Neural progenitor cell (in vitro differentiated cells): Measurements from ENCODE around the gene RGS10.

Experiments used
- CTCF ChIP-seq: fragments of 200-600 bp; sonication (generic); IDR thresholded peaks from 2 replicates; pipeline ENCODE4 v1.5.1; 2017; ENCODE audit warnings: antibody characterized with exemption, mild to moderate bottlenecking
- EZH2 ChIP-seq: fragments of 200-600 bp; sonication (generic); IDR thresholded peaks from 2 replicates; pipeline ENCODE4 v1.6.1; 2017; ENCODE audit warnings: antibody characterized with exemption, mild to moderate bottlenecking, moderate library complexity
- EZH2phosphoT487 ChIP-seq: fragments of 200-600 bp; sonication (generic); IDR thresholded peaks from 2 replicates; pipeline ENCODE4 v1.6.1; 2017; ENCODE audit warnings: antibody characterized with exemption

GRCh38 chr10:119455609-119456434, 86.7 kb downstream of the RGS10 start:
- TF ChIP-seq CTCF (no peak), EZH2 (no peak), EZH2phosphoT487 (no peak)
